GM12874 (cell line): Measurements from ENCODE around the gene SAE1.

ENCODE experiments used
- CTCF ChIP-seq: IDR thresholded peaks from 2 replicates; pipeline ENCODE4 v1.5.1; 2011; ENCODE audit warnings: low read depth, mild to moderate bottlenecking, control low read depth, low read length, moderate library complexity; ENCODE audit not compliant: insufficient read depth

Gene SAE1

GRCh38 chr19:47099576-47100050 lies 31.0 kb upstream of the SAE1 start:
- no peak for TF ChIP-seq CTCF

GRCh38 chr19:47100290-47100689 lies 30.3 kb upstream of the SAE1 start:
- no peak for TF ChIP-seq CTCF

- no peak for TF ChIP-seq CTCF
These were observed 28.1 kb upstream of the SAE1 start for GRCh38 chr19:47102346-47103060.

- TF ChIP-seq CTCF: no peak
These were observed 26.0 kb upstream of the SAE1 start for GRCh38 chr19:47104680-47105079.

GRCh38 chr19:47105874-47106273 lies 24.8 kb upstream of the SAE1 start:
- no peak for TF ChIP-seq CTCF

- no peak for TF ChIP-seq CTCF
These were observed 23.8 kb upstream of the SAE1 start for GRCh38 chr19:47106821-47107201.

- TF ChIP-seq CTCF: no peak
These were observed 23.3 kb upstream of the SAE1 start for GRCh38 chr19:47107202-47107952.
